Nephron (organoid): Measurements from ENCODE around the gene PLEKHO2.

ENCODE experiments used
- H3K27ac Mint-ChIP-seq, 3 experiments: 2 replicates each; pipeline ENCODE4 v1.8.0; 2020; ENCODE audit warnings: mixed read lengths in 3 of 3, mild to moderate bottlenecking in 2 of 3, moderate library complexity in 1 of 3
- H3K27me3 Mint-ChIP-seq: 2 replicates; pipeline ENCODE4 v1.8.0; 2021; ENCODE audit warnings: low read depth, mild to moderate bottlenecking, moderate library complexity, mixed read lengths
- H3K36me3 Mint-ChIP-seq: 2 replicates; pipeline ENCODE4 v1.8.0; 2020; ENCODE audit warnings: low read depth, mixed read lengths
- H3K4me1 Mint-ChIP-seq: 2 replicates; pipeline ENCODE4 v1.8.0; 2020; ENCODE audit warnings: mixed read lengths
- H3K4me3 Mint-ChIP-seq, 3 experiments: 2 replicates each; pipeline ENCODE4 v1.8.0; 2020; ENCODE audit warnings: mild to moderate bottlenecking in 3 of 3, mixed read lengths in 3 of 3, moderate library complexity in 2 of 3
- H3K9me3 Mint-ChIP-seq: 2 replicates; pipeline ENCODE4 v1.8.0; 2020; ENCODE audit warnings: mixed read lengths
- CTCF ChIP-seq, 3 experiments: fragments of 200-600 bp; sonication (generic); IDR thresholded peaks; one replicate each; pipeline ENCODE4 v1.5.0; 2021; ENCODE audit warnings: antibody characterized with exemption in 3 of 3; ENCODE audit not compliant: unreplicated experiment in 3 of 3

The PLEKHO2 gene

GRCh38 chr15:64861331-64861730, 19.6 kb downstream of the PLEKHO2 start:
- no peak for TF ChIP-seq CTCF (IDR thresholded peaks at IDR 0.05; ENCODE audit: unreplicated experiment in 3 of 3)
- Mint-ChIP-seq H3K4me3 (no peak overlapping the region), H3K9me3 (no peaks in the 10 kb centered on the region), H3K36me3 (peaks cover 24% of the 10 kb centered on the region), H3K27me3 (no peaks in the 10 kb centered on the region), H3K27ac (no peak overlapping the region), H3K4me1 (peaks cover 63% of the 10 kb centered on the region)

GRCh38 chr15:64861960-64862359, 20.2 kb downstream of the PLEKHO2 start:
- TF ChIP-seq CTCF (IDR thresholded peaks at IDR 0.05; ENCODE audit: unreplicated experiment in 3 of 3): no peak
- Mint-ChIP-seq H3K36me3 (peaks cover 23% of the 10 kb centered on the region), H3K9me3 (no peaks in the 10 kb centered on the region), H3K27ac (peak overlapping the region in 1 of 3 experiments; percentile 41), H3K27me3 (no peaks in the 10 kb centered on the region), H3K4me1 (peaks cover 64% of the 10 kb centered on the region), H3K4me3 (no peak overlapping the region)

- Mint-ChIP-seq H3K4me1 (peaks cover 62% of the 10 kb centered on the region), H3K27ac (peak overlapping the region in 2 of 3 experiments; percentile 39 to 41), H3K27me3 (no peaks in the 10 kb centered on the region), H3K36me3 (peaks cover 23% of the 10 kb centered on the region), H3K4me3 (no peak overlapping the region), H3K9me3 (no peaks in the 10 kb centered on the region)
- no peak for TF ChIP-seq CTCF (IDR thresholded peaks at IDR 0.05; ENCODE audit: unreplicated experiment in 3 of 3)
Observed at GRCh38 chr15:64862408-64862807, 20.7 kb downstream of the PLEKHO2 start.

- Mint-ChIP-seq H3K4me3 (peak overlapping the region in 1 of 3 experiments; percentile 34), H3K9me3 (no peaks in the 10 kb centered on the region), H3K27me3 (no peaks in the 10 kb centered on the region), H3K36me3 (peaks cover 23% of the 10 kb centered on the region), H3K4me1 (peaks cover 47% of the 10 kb centered on the region), H3K27ac (peak overlapping the region; percentile 58 to 91 (median 69))
- no peak for TF ChIP-seq CTCF (IDR thresholded peaks at IDR 0.05; ENCODE audit: unreplicated experiment in 3 of 3)
Observed at GRCh38 chr15:64864068-64864467, 22.4 kb downstream of the PLEKHO2 start.

GRCh38 chr15:64865126-64865997, 23.6 kb downstream of the PLEKHO2 start:
- peaks cover 25% of the 10 kb centered on the region for H3K36me3 Mint-ChIP-seq

More at GRCh38 chr15:64865126-64865997, 23.6 kb downstream of the PLEKHO2 start:
- no peaks in the 10 kb centered on the region for H3K27me3 Mint-ChIP-seq
- no peak overlapping the region for H3K4me3 Mint-ChIP-seq
- no peak overlapping the region for H3K27ac Mint-ChIP-seq
- TF ChIP-seq CTCF (IDR thresholded peaks at IDR 0.05; ENCODE audit: unreplicated experiment in 3 of 3): no peak
- H3K9me3 Mint-ChIP-seq: no peaks in the 10 kb centered on the region
- H3K4me1 Mint-ChIP-seq: peaks cover 39% of the 10 kb centered on the region
